GM23338 (cell line): ENCODE measurements around the gene RPL7L1. TPM values are rescaled to one million over a fixed set of nuclear protein-coding genes. Genes with fewer than 3 reads are reported as not detected.
"Not testable (repeated sequence)": the region's sequence is repeated elsewhere in the genome, so short reads cannot be mapped to it uniquely, and the experiment has no call there.

Experiments used
- ATAC-seq: fragments of 200-7000 bp; cut with Tn5 transposase; 3 replicates; pipeline ENCODE4 v1.9.1; 2020
- DNase-seq: peaks from one replicate; pipeline ENCODE4 v3.0.0-alpha.2; 2015; ENCODE audit warnings: low spot score
- H2AFZ ChIP-seq: fragments of 200-600 bp; sonication (generic); 2 replicates; pipeline ENCODE4 v1.8.0; 2016; ENCODE audit warnings: antibody characterized with exemption, mild to moderate bottlenecking, moderate library complexity
- H3F3A ChIP-seq: fragments of 200-600 bp; sonication (generic); replicated peaks from 2 replicates; pipeline ENCODE4 v1.8.0; 2017; ENCODE audit warnings: antibody characterized with exemption, mixed run types, low read depth
- H3K27ac ChIP-seq: fragments of 200-600 bp; sonication (generic); 2 replicates; pipeline ENCODE4 v1.6.1; 2016; ENCODE audit warnings: low read depth
- H3K27me3 ChIP-seq: fragments of 200-600 bp; sonication (generic); 2 replicates; pipeline ENCODE4 v1.8.0; 2016; ENCODE audit warnings: mild to moderate bottlenecking, mixed run types, moderate library complexity; ENCODE audit not compliant: insufficient read depth
- H3K36me3 ChIP-seq: fragments of 200-600 bp; sonication (generic); 2 replicates; pipeline ENCODE4 v1.8.0; 2016; ENCODE audit warnings: mild to moderate bottlenecking; ENCODE audit not compliant: insufficient read depth
- H3K4me1 ChIP-seq: fragments of 200-600 bp; sonication (generic); 2 replicates; pipeline ENCODE4 v1.8.0; 2016; ENCODE audit warnings: mild to moderate bottlenecking, moderate library complexity; ENCODE audit not compliant: insufficient read depth
- H3K4me2 ChIP-seq: fragments of 200-600 bp; sonication (generic); 2 replicates; pipeline ENCODE4 v1.7.1; 2017; ENCODE audit warnings: mixed run types
- H3K4me3 ChIP-seq: fragments of 200-600 bp; sonication (generic); 2 replicates; pipeline ENCODE4 v1.6.1; 2016; ENCODE audit warnings: mixed run types
- H3K79me2 ChIP-seq: fragments of 200-600 bp; sonication (generic); replicated peaks from 2 replicates; pipeline ENCODE4 v1.8.0; 2017; ENCODE audit warnings: mild to moderate bottlenecking; ENCODE audit not compliant: insufficient read depth
- H3K9me2 ChIP-seq: fragments of 200-600 bp; sonication (generic); 2 replicates; pipeline ENCODE4 v1.8.0; 2017; ENCODE audit not compliant: insufficient read depth
- H4K20me1 ChIP-seq: fragments of 200-600 bp; sonication (generic); replicated peaks from 2 replicates; pipeline ENCODE4 v1.8.0; 2017; ENCODE audit warnings: mild to moderate bottlenecking; ENCODE audit not compliant: insufficient read depth
- H3K27ac Mint-ChIP-seq: 2 replicates; pipeline ENCODE4 v1.8.0; 2020; ENCODE audit warnings: inconsistent platforms, mild to moderate bottlenecking, moderate library complexity, mixed read lengths
- H3K27me3 Mint-ChIP-seq: 3 replicates; pipeline ENCODE4 v1.8.0; 2022; ENCODE audit warnings: low read depth, mild to moderate bottlenecking, moderate library complexity, mixed read lengths, inconsistent platforms; ENCODE audit not compliant: insufficient read depth, poor library complexity
- H3K36me3 Mint-ChIP-seq: 3 replicates; pipeline ENCODE4 v1.8.0; 2021; ENCODE audit warnings: low read depth, mild to moderate bottlenecking, inconsistent platforms, moderate library complexity, mixed read lengths
- H3K4me1 Mint-ChIP-seq: 3 replicates; pipeline ENCODE4 v1.8.0; 2020; ENCODE audit warnings: mild to moderate bottlenecking, inconsistent platforms, mixed read lengths
- H3K4me3 Mint-ChIP-seq: 3 replicates; pipeline ENCODE4 v1.8.0; 2021; ENCODE audit warnings: moderate library complexity, mild to moderate bottlenecking, inconsistent platforms, mixed read lengths
- H3K9me3 Mint-ChIP-seq: 3 replicates; pipeline ENCODE4 v1.8.0; 2020; ENCODE audit warnings: moderate library complexity, mild to moderate bottlenecking, inconsistent platforms, mixed read lengths
- ETS1 ChIP-seq: IDR thresholded peaks from 2 replicates; pipeline ENCODE4 v1.6.1; 2016; ENCODE audit warnings: antibody characterized with exemption
- POLR2AphosphoS5 ChIP-seq: IDR thresholded peaks from 2 replicates; pipeline ENCODE4 v1.6.1; 2016; ENCODE audit warnings: antibody characterized with exemption, low read depth
- REST ChIP-seq: IDR thresholded peaks from one replicate; pipeline ENCODE4 v1.6.1; 2018; ENCODE audit warnings: antibody characterized with exemption; ENCODE audit not compliant: unreplicated experiment
- STAT1 ChIP-seq: IDR thresholded peaks from one replicate; pipeline ENCODE4 v1.6.1; 2016; ENCODE audit warnings: antibody characterized with exemption; ENCODE audit not compliant: unreplicated experiment
- polyA plus RNA-seq: library from polyadenylated mRNA; unstranded; fragments of >200 nt; fragmentation: Nextera tagmentation; extraction: Ambion mirVana; gene quantifications from 2 replicates; pipeline ENCODE4 v1.2.1, GENCODE V29; 2016
- total RNA-seq: library from RNA; depleted of rRNA; stranded (reverse); fragments of >200 nt; shearing (Covaris generic); gene quantifications from 2 replicates; pipeline ENCODE4 v1.2.3, GENCODE V29; 2014
- TF ChIP-seq, protein P1 (sequence below), 2 experiments: fragments of 200-600 bp in 1 of 2; sonication (generic) in 1 of 2; conservative IDR thresholded peaks; 2 replicates each; pipeline versions ENCODE4 v1.5.1 to v1.6.1; 2016 to 2017; ENCODE audit warnings: antibody characterized with exemption in 2 of 2, low read depth in 2 of 2, mild to moderate bottlenecking in 2 of 2, moderate library complexity in 1 of 2

The RPL7L1 gene
- total and polyA plus RNA-seq, 2 experiments from 2014 or later = 86.9 to 124 TPM

- TF ChIP-seq ETS1 = peak; percentile 25; the same call in 1 of the 2 replicates
- TF ChIP-seq POLR2AphosphoS5 = peak; percentile 91
- TF ChIP-seq REST = no peak
Measured at GRCh38 chr6:42890311-42891198, 11.1 kb downstream of the RPL7L1 start (continued).

GRCh38 chr6:42891199-42891722, 11.8 kb downstream of the RPL7L1 start:
- Histone ChIP-seq H3K79me2 (no peaks in the 10 kb centered on the region), H3K27ac (peak overlapping the region; percentile 90; the same call in 1 of the 2 replicates), H3K27me3 (no peaks in the 10 kb centered on the region), H3K4me1 (peaks cover 7% of the 10 kb centered on the region; the same call in 1 of the 2 replicates), H4K20me1 (no peaks in the 10 kb centered on the region), H2AFZ (peak overlapping the region; percentile 99), H3K4me2 (peak overlapping the region; percentile 70), H3K4me3 (peak overlapping the region; percentile 73), H3K9me2 (no peaks in the 10 kb centered on the region), H3K36me3 (peaks cover 3% of the 10 kb centered on the region; the same call in 1 of the 2 replicates), H3F3A (peaks cover 24% of the 10 kb centered on the region; the same call in 1 of the 2 replicates)
- H3K4me3 Mint-ChIP-seq = peak overlapping the region; percentile 87
- H3K4me1 Mint-ChIP-seq = peaks cover 14% of the 10 kb centered on the region; the same call in 1 of the 3 replicates
- H3K36me3 Mint-ChIP-seq = peaks cover 24% of the 10 kb centered on the region
- no peaks in the 10 kb centered on the region for H3K9me3 Mint-ChIP-seq
- H3K27ac Mint-ChIP-seq = peak overlapping the region; percentile 97
- ATAC-seq = peak; percentile 2; the same call in 1 of the 3 replicates
- DNase-seq = no peak
- TF ChIP-seq, protein P1, sequence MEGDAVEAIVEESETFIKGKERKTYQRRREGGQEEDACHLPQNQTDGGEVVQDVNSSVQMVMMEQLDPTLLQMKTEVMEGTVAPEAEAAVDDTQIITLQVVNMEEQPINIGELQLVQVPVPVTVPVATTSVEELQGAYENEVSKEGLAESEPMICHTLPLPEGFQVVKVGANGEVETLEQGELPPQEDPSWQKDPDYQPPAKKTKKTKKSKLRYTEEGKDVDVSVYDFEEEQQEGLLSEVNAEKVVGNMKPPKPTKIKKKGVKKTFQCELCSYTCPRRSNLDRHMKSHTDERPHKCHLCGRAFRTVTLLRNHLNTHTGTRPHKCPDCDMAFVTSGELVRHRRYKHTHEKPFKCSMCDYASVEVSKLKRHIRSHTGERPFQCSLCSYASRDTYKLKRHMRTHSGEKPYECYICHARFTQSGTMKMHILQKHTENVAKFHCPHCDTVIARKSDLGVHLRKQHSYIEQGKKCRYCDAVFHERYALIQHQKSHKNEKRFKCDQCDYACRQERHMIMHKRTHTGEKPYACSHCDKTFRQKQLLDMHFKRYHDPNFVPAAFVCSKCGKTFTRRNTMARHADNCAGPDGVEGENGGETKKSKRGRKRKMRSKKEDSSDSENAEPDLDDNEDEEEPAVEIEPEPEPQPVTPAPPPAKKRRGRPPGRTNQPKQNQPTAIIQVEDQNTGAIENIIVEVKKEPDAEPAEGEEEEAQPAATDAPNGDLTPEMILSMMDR (conservative IDR thresholded peaks at IDR 0.05; ENCODE audit: low read depth in 2 of 2) = no peak
- TF ChIP-seq STAT1 (no peak), ETS1 (no peak)
- peaks cover 9% of the 10 kb centered on the region for H3K27me3 Mint-ChIP-seq

GRCh38 chr6:42894041-42894828, 14.8 kb downstream of the RPL7L1 start:
- not testable (repeated sequence) for H2AFZ ChIP-seq, ATAC-seq
- H3K4me1 Mint-ChIP-seq = peaks cover 19% of the 10 kb centered on the region; the same call in 2 of the 3 replicates

More at GRCh38 chr6:42894041-42894828, 14.8 kb downstream of the RPL7L1 start:
- not testable (repeated sequence) for H3K27me3 ChIP-seq, H3K4me2 ChIP-seq, H3K4me3 ChIP-seq, H4K20me1 ChIP-seq, H3K27ac Mint-ChIP-seq, H3K9me2 ChIP-seq, H3K27ac ChIP-seq, H3K9me3 Mint-ChIP-seq, H3K36me3 ChIP-seq, H3K36me3 Mint-ChIP-seq, DNase-seq, H3K4me3 Mint-ChIP-seq, H3K27me3 Mint-ChIP-seq, H3K79me2 ChIP-seq
- Histone ChIP-seq H3K4me1 (peaks cover 13% of the 10 kb centered on the region), H3F3A (peaks cover 16% of the 10 kb centered on the region; the same call in 1 of the 2 replicates)
